GM18909 (cell line): ENCODE data around the gene RAB37.

Experiments
- ATAC-seq: cut with Tn5 transposase; IDR thresholded peaks from one replicate; pipeline ENCODE4 v1.9.1; 2021; ENCODE audit warnings: mild to moderate bottlenecking; ENCODE audit not compliant: unreplicated experiment, poor library complexity

Gene RAB37

GRCh38 chr17:74725111-74725510 is 11.9 kb upstream of the RAB37 start:
- no peak for ATAC-seq

- no peak for ATAC-seq
These were observed 8.9 kb upstream of the RAB37 start for GRCh38 chr17:74728033-74728701.

DNA sequence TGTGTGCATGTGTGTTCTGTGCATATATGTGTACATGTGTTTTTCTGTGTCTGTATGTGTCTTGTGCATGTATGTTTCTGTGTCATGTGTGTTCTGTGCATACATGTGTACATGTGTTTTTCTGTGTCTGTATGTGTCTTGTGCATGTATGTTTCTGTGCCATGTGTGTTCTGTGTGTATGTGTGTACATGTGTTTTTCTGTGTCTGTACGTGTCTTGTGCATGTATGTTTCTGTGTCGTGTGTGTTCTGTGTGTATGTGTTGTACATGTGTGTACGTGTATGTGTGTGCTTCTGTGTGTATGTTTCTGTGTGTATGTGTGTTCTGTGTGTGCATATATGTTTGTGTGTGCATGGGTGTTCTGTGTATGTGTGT is 8.4 kb upstream of the RAB37 start:
- ATAC-seq: no peak

GRCh38 chr17:74729368-74729767 is 7.7 kb upstream of the RAB37 start:
- no peak for ATAC-seq

DNA sequence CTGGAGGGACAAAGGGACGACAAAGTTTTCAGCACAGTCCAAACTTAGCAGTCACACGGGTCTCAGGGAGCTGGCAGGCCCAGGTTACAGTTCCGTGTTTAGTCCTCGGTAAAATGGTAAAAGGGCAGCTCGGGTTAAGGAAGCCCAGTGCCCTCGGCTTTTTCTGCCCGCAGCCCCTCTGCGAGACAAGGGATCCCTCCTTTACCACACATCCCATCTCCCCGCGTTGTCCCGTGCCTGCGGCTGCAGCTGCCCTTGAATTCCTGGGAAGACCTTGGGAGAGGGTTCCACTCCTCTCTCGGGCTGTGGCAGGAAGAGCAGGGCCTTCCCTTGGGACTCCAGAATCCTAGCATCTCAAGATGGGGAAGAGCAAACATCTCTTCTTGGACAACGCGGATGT is 7.2 kb upstream of the RAB37 start:
- ATAC-seq: no peak

GRCh38 chr17:74730491-74731346 is 6.3 kb upstream of the RAB37 start:
- ATAC-seq: no peak

GRCh38 chr17:74731347-74731605 is 5.8 kb upstream of the RAB37 start:
- no peak for ATAC-seq

- ATAC-seq: no peak
These were observed 4.8 kb upstream of the RAB37 start for GRCh38 chr17:74732042-74732867.

DNA sequence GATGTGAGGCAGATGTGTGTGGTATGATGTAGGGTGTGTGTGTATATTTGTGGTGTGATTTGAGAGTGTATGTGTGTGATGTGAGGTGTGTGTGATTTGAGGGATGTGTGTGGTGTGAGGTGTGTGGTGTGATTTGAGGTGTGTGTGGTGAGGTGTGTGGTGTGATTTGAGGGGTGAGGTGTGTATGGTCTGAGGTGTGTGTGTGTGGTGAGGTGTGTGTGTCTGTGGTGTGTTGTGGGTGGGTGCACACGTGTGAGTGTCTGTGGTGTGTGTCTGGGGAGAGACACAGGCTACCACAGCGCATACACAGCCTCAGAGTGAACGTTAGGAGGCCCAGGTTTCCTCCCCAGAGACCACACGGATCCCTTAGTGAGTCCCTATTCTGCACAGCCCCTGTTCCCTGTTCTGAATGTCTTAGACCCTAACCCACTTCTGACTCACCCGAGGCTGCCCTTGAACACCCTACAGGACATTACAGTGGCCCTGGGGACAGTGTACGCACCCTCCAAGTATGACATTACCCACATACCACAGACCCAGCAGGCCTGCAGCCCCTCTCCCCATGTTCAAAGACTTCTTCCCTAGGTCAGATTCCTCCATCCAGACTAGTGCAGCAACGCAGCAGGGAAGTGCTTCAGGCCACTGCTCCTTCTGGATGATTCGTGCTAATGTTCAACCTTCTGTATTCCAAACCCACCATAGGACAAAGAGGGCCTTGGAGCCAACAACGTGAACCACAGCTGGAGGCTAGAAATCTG is 3.5 kb upstream of the RAB37 start:
- no peak for ATAC-seq

GRCh38 chr17:74734256-74734655 is 2.8 kb upstream of the RAB37 start:
- no peak for ATAC-seq

DNA sequence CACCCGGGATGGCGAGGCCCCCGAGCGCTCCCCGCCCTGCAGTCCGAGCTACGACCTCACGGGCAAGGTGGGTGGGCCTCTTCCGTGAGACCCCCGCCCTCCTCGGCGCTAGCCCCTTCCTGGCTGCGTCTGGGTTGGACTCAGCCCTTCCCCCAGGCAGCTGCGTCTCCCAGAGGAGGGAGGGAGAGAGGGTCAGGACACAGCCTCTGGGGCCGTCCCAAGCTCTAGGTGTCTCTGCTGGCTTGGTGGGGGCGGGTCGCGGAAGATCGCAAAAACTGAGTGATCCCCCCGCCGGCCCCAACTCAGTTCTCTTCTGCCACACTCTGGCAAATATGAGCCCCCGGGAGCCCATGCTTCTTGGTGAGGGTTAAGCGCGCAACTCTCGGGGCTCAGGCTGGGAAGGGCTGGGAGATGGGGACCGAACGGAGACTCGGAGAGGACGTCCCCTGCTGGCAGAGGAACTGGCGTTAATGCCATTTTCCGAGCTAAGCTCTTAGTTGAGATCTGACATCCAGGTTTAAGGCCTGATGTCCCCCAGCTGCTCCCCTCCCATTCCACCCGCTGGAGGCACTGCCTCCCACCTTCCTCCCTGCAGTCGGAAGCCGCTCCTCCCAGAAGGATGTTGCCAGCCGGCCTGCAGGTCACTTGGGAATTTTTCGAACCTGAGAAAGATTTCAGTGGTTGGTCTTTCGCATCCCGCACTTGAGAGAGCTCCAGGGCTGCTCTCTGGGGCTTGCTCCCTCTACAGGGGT is 419 bp downstream of the RAB37 start:
- no peak for ATAC-seq

DNA sequence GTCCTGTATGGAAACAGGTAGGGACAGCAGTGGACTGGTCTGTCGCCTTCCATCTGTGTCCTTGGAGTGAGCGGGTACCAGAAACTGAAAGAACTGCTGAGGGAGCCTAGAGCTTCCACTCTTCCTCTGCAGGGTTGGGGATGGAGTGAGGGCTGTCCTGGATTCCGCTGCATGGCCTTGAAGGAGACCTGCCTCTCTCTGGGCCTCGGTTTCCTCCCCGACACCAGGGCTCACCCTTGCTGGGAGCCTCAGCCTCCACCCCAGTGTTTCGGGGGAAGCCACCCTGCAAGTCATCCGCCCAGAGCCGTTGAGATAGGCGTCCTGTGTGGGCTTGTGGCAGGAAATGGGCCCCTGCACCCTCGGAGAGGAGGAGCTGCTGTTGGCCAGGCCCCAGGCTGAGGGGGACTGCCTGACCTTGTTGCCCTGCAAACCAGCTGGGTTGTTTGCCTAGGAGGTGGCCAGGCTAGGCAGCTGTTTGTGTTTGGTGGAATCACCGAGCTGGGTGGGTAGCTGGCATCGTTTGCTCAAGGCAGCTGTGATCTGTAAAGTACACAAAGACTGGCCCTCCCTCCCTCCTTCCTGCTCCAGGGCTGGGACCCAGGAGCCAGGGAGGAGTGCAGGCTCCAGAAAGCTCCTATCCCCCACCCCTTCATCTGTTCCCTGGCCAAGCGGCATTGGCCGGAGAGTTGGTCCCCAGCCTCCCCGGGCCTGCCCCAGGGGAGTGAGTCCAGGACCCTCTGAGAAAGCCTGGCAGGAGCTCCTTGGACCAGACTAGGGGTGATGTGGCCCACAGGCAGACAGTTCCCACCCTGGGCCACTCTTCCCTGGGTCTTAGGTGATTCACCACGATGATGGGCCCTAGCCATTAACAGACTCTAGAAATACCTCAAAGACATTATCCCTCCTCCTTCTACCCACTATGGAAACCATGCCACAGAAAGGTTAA is 1.3 kb downstream of the RAB37 start:
- ATAC-seq: peak; percentile 54

DNA sequence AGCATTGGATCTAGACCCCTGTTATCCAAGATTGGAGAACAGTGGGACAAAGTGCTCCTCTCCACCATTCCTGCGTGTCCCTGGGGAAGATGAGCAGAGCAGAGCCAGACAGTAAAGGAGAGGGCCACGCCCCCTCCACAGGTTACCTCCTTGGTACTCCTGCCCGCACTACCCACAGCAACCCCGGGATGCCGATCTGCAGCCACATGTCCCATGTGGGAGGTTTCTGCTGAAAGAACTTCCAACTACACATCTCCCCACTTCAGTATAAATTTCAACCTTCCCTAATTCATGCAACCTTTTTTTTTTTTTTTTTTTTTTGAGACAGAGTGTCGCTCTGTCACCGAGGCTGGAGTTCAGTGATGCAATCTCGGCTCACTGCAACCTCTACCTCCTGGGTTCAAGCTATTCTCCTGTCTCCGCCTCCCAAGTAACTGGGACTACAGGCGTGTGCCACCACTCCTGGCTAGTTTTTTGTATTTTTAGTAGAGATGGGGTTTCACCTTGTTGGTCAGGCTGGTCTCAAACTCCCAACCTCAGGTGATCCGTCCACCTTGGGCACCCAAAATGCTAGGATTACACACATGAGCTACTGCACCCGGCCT is 2.3 kb downstream of the RAB37 start:
- ATAC-seq: no peak

GRCh38 chr17:74740173-74740572 is 3.1 kb downstream of the RAB37 start:
- ATAC-seq: no peak

GRCh38 chr17:74740641-74741387 is 3.8 kb downstream of the RAB37 start:
- ATAC-seq: no peak

DNA sequence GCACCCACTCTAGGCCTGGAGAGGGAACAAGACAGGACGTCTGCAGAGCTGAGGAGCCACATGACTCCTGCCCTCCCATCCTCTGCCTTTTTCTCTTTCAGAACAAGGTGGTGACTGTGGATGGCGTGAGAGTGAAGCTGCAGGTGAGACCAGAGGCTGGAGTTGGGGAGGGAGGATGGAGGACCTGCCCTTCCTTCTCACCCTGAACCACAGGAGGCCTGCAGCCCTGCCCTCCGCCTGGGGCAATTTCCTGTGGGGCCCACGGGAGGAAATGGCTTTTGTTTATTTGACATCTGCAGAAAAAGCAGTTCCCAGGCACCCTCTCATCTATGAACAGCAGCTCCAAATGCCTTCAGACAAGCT is 5.1 kb downstream of the RAB37 start:
- no peak for ATAC-seq

GRCh38 chr17:74742978-74743545 is 6.0 kb downstream of the RAB37 start:
- ATAC-seq: no peak
